Activated CD8-positive, alpha-beta T cell treated with anti-CD3 and anti-CD28 coated beads, Interleukin-2, amount 10 ng/mL, durations not matched to agents 7 days and 5 days (primary cell): Measurements from ENCODE around the gene INPPL1. TPM values are rescaled to one million over a fixed set of nuclear protein-coding genes. Genes with fewer than 3 reads are reported as not detected.

ENCODE experiments used
- ATAC-seq: fragments of 150-1000 bp; cut with Tn5 transposase; one replicate; pipeline ENCODE4 v1.10.0; 2021; ENCODE audit warnings: moderate library complexity
- CTCF ChIA-PET: fragments of 350-600 bp; sonication (Branson Sonifier 250); formaldehyde crosslinking; loops from one replicate; lab custom pipeline; 2021; ENCODE audit warnings: antibody characterized with exemption; lab: Charles Lee
- POLR2A ChIA-PET: fragments of 350-600 bp; sonication (Branson Sonifier 250); formaldehyde crosslinking; loops from one replicate; lab custom pipeline; 2021; ENCODE audit warnings: antibody characterized with exemption; lab: Charles Lee
- DNase-seq: peaks from one replicate; pipeline ENCODE4 v3.0.0-alpha.2; 2020
- H3K27ac Mint-ChIP-seq: one replicate; pipeline ENCODE4 v1.8.0; 2021; ENCODE audit warnings: mild to moderate bottlenecking, mixed read lengths
- H3K27me3 Mint-ChIP-seq: one replicate; pipeline ENCODE4 v1.8.0; 2021; ENCODE audit warnings: low read depth, mixed read lengths
- H3K36me3 Mint-ChIP-seq: one replicate; pipeline ENCODE4 v1.8.0; 2021; ENCODE audit warnings: low read depth, mixed read lengths
- H3K4me1 Mint-ChIP-seq: one replicate; pipeline ENCODE4 v1.8.0; 2021; ENCODE audit warnings: low read depth, mixed read lengths
- H3K4me3 Mint-ChIP-seq: one replicate; pipeline ENCODE4 v1.8.0; 2021; ENCODE audit warnings: mild to moderate bottlenecking, mixed read lengths
- H3K9me3 Mint-ChIP-seq: one replicate; pipeline ENCODE4 v1.8.0; 2022; ENCODE audit warnings: mixed read lengths; ENCODE audit not compliant: insufficient read depth
- total RNA-seq, 2 experiments: library from RNA; stranded (reverse); gene quantifications; one replicate each; pipeline ENCODE4 v1.2.3, GENCODE V29; 2021

Gene INPPL1
- total RNA-seq, 2 experiments from 2014 or later = 141 to 147 TPM

GRCh38 chr11:72278905-72279304 is 54.3 kb downstream of the INPPL1 start:
- H3K9me3 Mint-ChIP-seq = no peaks in the 10 kb centered on the region
- H3K4me3 Mint-ChIP-seq = no peak overlapping the region
- POLR2A ChIA-PET = no interaction called here
- peaks cover 35% of the 10 kb centered on the region for H3K27me3 Mint-ChIP-seq
- no peak for ATAC-seq
- H3K27ac Mint-ChIP-seq = no peak overlapping the region
- no peak for DNase-seq
- H3K4me1 Mint-ChIP-seq = no peaks in the 10 kb centered on the region
- no peaks in the 10 kb centered on the region for H3K36me3 Mint-ChIP-seq
- CTCF ChIA-PET = interaction anchor here (0.7 to 1.1 kb wide), 3 partner anchors 135 to 152 kb away, joined by 3 read pairs; no protein-coding TSS in a partner anchor

- CTCF ChIA-PET = interaction anchor here (1.1 kb wide), 1 partner anchor 134 kb away, joined by 3 read pairs; no protein-coding TSS in a partner anchor
- Mint-ChIP-seq H3K4me3 (no peak overlapping the region), H3K27ac (no peak overlapping the region)
These were observed 55.5 kb downstream of the INPPL1 start for GRCh38 chr11:72280037-72280436.

DNA sequence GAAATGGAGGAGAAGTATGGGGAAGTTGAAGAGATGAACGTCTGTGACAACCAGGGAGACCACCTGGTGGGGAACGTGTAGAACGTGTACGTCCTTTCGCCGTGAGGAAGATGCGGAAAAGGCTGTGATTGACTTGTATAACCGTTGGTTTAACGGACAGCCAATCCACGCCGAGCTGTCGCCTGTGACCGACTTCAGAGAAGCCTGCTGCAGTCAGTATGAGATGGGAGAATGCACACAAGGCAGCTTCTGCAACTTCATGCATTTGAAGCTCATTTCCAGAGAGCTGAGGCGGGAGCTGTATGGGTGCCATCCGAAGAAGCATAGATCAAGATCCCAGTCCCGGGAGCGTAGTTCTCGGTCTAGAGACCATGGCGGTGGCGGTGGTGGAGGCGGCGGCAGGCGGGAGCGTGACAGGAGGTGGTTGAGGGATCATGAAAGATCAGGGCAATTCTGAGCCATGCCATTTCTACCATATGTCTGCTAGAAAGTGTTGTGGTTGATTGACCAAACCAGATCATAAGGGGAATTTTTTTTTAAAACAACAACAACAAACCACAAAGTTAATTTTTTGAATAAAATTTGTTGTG is 56.3 kb downstream of the INPPL1 start:
- Mint-ChIP-seq H3K27me3 (peaks cover 34% of the 10 kb centered on the region), H3K9me3 (no peaks in the 10 kb centered on the region), H3K4me1 (no peaks in the 10 kb centered on the region), H3K27ac (no peak overlapping the region), H3K36me3 (no peaks in the 10 kb centered on the region), H3K4me3 (no peak overlapping the region)
- ChIA-PET CTCF (interaction anchor here (1.7 kb wide), 1 partner anchor 150 kb away, joined by 4 read pairs; no protein-coding TSS in a partner anchor), POLR2A (no interaction called here)
- DNase-seq = no peak
- ATAC-seq = no peak

More at GRCh38 chr11:72280037-72280436, 55.5 kb downstream of the INPPL1 start:
- H3K36me3 Mint-ChIP-seq = no peaks in the 10 kb centered on the region
- H3K9me3 Mint-ChIP-seq = no peaks in the 10 kb centered on the region
- no peaks in the 10 kb centered on the region for H3K4me1 Mint-ChIP-seq
- no peak for DNase-seq
- POLR2A ChIA-PET = no interaction called here
- H3K27me3 Mint-ChIP-seq = peaks cover 36% of the 10 kb centered on the region
- ATAC-seq = no peak

- ATAC-seq (no peak), DNase-seq (no peak)
- Mint-ChIP-seq H3K27ac (no peak overlapping the region), H3K27me3 (peaks cover 33% of the 10 kb centered on the region), H3K36me3 (no peaks in the 10 kb centered on the region), H3K4me3 (no peak overlapping the region), H3K9me3 (no peaks in the 10 kb centered on the region), H3K4me1 (no peaks in the 10 kb centered on the region)
- ChIA-PET CTCF (no interaction called here), POLR2A (no interaction called here)
These were observed 59.4 kb downstream of the INPPL1 start for GRCh38 chr11:72283947-72284346.

DNA sequence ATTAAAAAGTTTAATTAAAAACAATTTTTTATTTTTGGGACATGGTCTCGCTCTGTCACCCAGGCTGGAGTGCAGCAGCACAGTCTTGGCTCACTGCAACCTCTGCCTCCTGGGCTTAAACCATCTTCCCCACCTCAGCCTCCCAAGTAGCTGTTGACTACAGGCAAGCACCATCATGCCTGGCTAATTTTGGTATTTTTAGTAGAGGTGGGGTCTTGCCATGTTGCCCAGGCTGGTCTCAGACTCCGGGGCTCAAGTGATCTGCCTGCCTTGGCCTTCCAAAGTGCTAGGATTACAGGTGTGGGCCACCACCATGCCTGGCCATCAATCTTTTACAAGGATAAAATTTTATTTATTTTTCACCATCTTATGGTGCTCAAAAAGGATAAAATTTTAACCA is 62.7 kb downstream of the INPPL1 start:
- DNase-seq (no peak), ATAC-seq (no peak)
- no peak overlapping the region for H3K27ac Mint-ChIP-seq
- ChIA-PET POLR2A (no interaction called here), CTCF (interaction anchor here (1.6 to 5.8 kb wide), 2 partner anchors 143 to 184 kb away, joined by 3 to 52 read pairs; no protein-coding TSS in a partner anchor)
- peaks cover 16% of the 10 kb centered on the region for H3K27me3 Mint-ChIP-seq
- no peaks in the 10 kb centered on the region for H3K4me1 Mint-ChIP-seq
- peaks cover 2% of the 10 kb centered on the region for H3K36me3 Mint-ChIP-seq
- no peak overlapping the region for H3K4me3 Mint-ChIP-seq
- no peaks in the 10 kb centered on the region for H3K9me3 Mint-ChIP-seq

Other genes with a start within 250 kb of the INPPL1 start
- 10 to 100 TPM; 15.9 to 16.2 TPM for gene IL18BP, start 225.9 kb upstream of the INPPL1 start, total RNA-seq
- gene NUMA1, start 144.2 kb upstream of the INPPL1 start, total RNA-seq = 100 to 1,000 TPM; 198 to 199 TPM
- 1 to 10 TPM; 6.9 to 7.0 TPM for gene LRRC51, start 143.9 kb upstream of the INPPL1 start, total RNA-seq
- 10 to 100 TPM; 72.7 to 77.0 TPM for gene LAMTOR1, start 121.5 kb upstream of the INPPL1 start, total RNA-seq
- gene TOMT, start 118.8 kb upstream of the INPPL1 start, total RNA-seq = not detected
- 10 to 100 TPM; 62.9 to 69.5 TPM for gene ANAPC15, start 112.1 kb upstream of the INPPL1 start, total RNA-seq
- gene FOLR3, start 89.0 kb upstream of the INPPL1 start, total RNA-seq = not detected
- gene FOLR1, start 32.6 kb upstream of the INPPL1 start, total RNA-seq = not detected
- not detected for gene FOLR2, start 8.0 kb upstream of the INPPL1 start, total RNA-seq
- not detected for gene PHOX2A, start 19.4 kb downstream of the INPPL1 start, total RNA-seq
- gene CLPB, start 209.8 kb downstream of the INPPL1 start, total RNA-seq = 10 to 100 TPM; 26.4 to 26.8 TPM